HepG2 (cell line): ENCODE results near the gene SULT6B1. TPM values are rescaled to one million over a fixed set of nuclear protein-coding genes. Genes with fewer than 3 reads are reported as not detected.
A peak's percentile ranks its signal among the peaks of the same experiment; 100 is the strongest.

Source experiments
- ARNTL ChIP-seq: sonication (generic); formaldehyde crosslinking; IDR thresholded peaks from 2 replicates; pipeline ENCODE4 v1.4.0; 2020; ENCODE audit warnings: mild to moderate bottlenecking, missing genetic modification reagents
- CBX1 ChIP-seq: IDR thresholded peaks from one replicate; pipeline ENCODE4 v1.6.1; 2016; ENCODE audit warnings: antibody characterized with exemption, low read depth
- FOXP1 ChIP-seq, 2 experiments: fragments of 450-650 bp in 1 of 2; IDR thresholded peaks; 2 replicates each; pipeline ENCODE4 v1.6.1; 2017 to 2018; ENCODE audit warnings: antibody characterized with exemption in 1 of 2
- GLI4 ChIP-seq: sonication (generic); formaldehyde crosslinking; IDR thresholded peaks from 2 replicates; pipeline ENCODE4 v1.5.1; 2020; ENCODE audit warnings: missing genetic modification reagents, mild to moderate bottlenecking, moderate library complexity, borderline replicate concordance
- KAT8 ChIP-seq: IDR thresholded peaks from 2 replicates; pipeline ENCODE4 v1.6.1; 2016; ENCODE audit warnings: missing genetic modification reagents, missing compliant biosample characterization
- NR2F6 ChIP-seq, 2 experiments: IDR thresholded peaks; 2 replicates each; pipeline ENCODE4 v1.6.1; 2016; ENCODE audit warnings: antibody characterized with exemption in 1 of 2, mild to moderate bottlenecking in 1 of 2
- SRSF1 ChIP-seq: fragments of 200-400 bp; formaldehyde crosslinking; optimal IDR thresholded peaks from 2 replicates; pipeline ENCODE3; 2017; ENCODE audit warnings: mild to moderate bottlenecking, low read depth, low read length, moderate library complexity
- XRCC5 ChIP-seq: fragments of 200-400 bp; formaldehyde crosslinking; optimal IDR thresholded peaks from 2 replicates; pipeline ENCODE3; 2017; ENCODE audit warnings: mild to moderate bottlenecking, low read length
- ZKSCAN8 ChIP-seq: IDR thresholded peaks from 2 replicates; pipeline ENCODE4 v1.6.1; 2016; ENCODE audit warnings: borderline replicate concordance, missing genetic modification reagents, missing compliant biosample characterization
- ZNF264 ChIP-seq: sonication (generic); formaldehyde crosslinking; IDR thresholded peaks from 2 replicates; pipeline ENCODE4 v1.4.0; 2020; ENCODE audit warnings: missing genetic modification reagents
- ZNF274 ChIP-seq: sonication (generic); formaldehyde crosslinking; IDR thresholded peaks from 2 replicates; pipeline ENCODE4 v1.5.1; 2020; ENCODE audit warnings: mild to moderate bottlenecking, missing genetic modification reagents
- ZNF607 ChIP-seq: sonication (generic); formaldehyde crosslinking; IDR thresholded peaks from 2 replicates; pipeline ENCODE4 v1.5.1; 2020; ENCODE audit warnings: missing genetic modification reagents, mild to moderate bottlenecking, borderline replicate concordance
- polyA plus RNA-seq, 8 experiments: library from polyadenylated mRNA; depleted of rRNA in 3 of 8; stranded (reverse) in 7 of 8; unstranded in 1 of 8; fragments of >200 nt; fragmentation: Illumina TruSeq in 4 of 8; extraction: Trizol in 4 of 8; gene quantifications; 2 replicates each; pipeline versions ENCODE4 v1.2.1 to v1.2.3, GENCODE V29; 2011 to 2016; ENCODE audit warnings: low read depth in 4 of 8, missing spikeins in 1 of 8, mixed read lengths in 1 of 8; ENCODE audit not compliant: insufficient read depth in 1 of 8
- total RNA-seq, 5 experiments: library from RNA; depleted of rRNA; stranded (reverse); fragments of >200 nt; fragmentation: Illumina TruSeq; extraction: Trizol; gene quantifications; 2 replicates each; pipeline ENCODE4 v1.2.3, GENCODE V29; 2016; ENCODE audit warnings: low read depth in 1 of 5
- TF ChIP-seq, protein P1 (sequence below): sonication (generic); formaldehyde crosslinking; IDR thresholded peaks from 2 replicates; pipeline ENCODE4 v1.4.0; 2020; ENCODE audit warnings: missing genetic modification reagents
- TF ChIP-seq, protein P2 (sequence below): IDR thresholded peaks from 2 replicates; pipeline ENCODE4 v1.6.1; 2018; ENCODE audit warnings: missing genetic modification reagents
- TF ChIP-seq, protein P3 (sequence below): sonication (generic); formaldehyde crosslinking; IDR thresholded peaks from 2 replicates; pipeline ENCODE4 v1.8.1; 2023; ENCODE audit warnings: mild to moderate bottlenecking, missing genetic modification reagents, borderline replicate concordance
- TF ChIP-seq, protein P4 (sequence below): sonication (generic); formaldehyde crosslinking; IDR thresholded peaks from 2 replicates; pipeline ENCODE4 v1.5.1; 2020; ENCODE audit warnings: mild to moderate bottlenecking, missing genetic modification reagents, moderate library complexity

The SULT6B1 gene
- total and polyA plus RNA-seq, 2 of the 13 experiments (the other 11 are each of a cell fraction or from before 2014, with no cell fraction given): not detected

DNA sequence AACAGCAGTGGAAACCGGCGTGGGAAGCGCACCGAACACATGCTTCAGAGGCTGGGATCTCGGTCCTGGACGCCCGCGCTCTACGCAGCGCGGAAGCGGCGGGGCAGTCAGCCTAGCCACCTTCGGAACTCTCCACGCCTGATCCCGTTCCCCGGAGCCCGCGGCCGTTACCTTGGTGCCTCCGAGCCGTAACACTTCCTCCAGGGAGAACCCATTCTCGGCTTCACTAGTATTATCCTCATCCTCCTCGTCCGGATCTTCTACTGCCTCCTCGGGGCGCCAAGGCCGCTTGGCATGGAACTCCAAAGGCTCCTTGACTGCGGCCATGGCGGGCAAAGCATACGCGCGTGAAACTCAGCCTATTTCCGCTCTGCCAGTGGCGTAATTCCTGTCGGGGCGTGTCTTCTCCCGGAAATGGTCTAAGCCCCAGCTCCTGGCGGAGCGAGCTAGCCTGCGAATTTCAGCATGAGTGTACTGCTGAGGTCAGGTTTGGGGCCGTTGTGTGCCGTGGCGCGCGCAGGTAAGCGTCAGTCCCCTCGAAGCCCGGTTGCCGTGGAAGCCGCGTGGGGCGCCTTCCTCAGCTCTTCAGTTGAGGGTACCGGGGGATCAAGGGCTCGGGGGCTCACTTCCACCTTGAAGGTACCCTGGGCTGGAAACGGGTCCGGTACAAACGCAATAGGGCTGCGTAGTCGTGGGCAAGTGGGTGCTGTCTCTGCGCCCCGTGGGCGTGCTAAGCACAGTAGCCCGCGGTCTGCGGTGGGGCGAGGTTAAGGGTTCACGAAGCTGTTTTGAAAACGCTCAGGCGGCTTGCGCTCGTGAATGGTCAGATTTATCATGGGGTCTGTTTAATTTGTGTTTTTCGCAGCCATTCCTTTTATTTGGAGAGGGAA is 43.0 kb upstream of the SULT6B1 start, which contains the start of the genes CEBPZ and NDUFAF7 (continued):
- TF ChIP-seq, protein P1, sequence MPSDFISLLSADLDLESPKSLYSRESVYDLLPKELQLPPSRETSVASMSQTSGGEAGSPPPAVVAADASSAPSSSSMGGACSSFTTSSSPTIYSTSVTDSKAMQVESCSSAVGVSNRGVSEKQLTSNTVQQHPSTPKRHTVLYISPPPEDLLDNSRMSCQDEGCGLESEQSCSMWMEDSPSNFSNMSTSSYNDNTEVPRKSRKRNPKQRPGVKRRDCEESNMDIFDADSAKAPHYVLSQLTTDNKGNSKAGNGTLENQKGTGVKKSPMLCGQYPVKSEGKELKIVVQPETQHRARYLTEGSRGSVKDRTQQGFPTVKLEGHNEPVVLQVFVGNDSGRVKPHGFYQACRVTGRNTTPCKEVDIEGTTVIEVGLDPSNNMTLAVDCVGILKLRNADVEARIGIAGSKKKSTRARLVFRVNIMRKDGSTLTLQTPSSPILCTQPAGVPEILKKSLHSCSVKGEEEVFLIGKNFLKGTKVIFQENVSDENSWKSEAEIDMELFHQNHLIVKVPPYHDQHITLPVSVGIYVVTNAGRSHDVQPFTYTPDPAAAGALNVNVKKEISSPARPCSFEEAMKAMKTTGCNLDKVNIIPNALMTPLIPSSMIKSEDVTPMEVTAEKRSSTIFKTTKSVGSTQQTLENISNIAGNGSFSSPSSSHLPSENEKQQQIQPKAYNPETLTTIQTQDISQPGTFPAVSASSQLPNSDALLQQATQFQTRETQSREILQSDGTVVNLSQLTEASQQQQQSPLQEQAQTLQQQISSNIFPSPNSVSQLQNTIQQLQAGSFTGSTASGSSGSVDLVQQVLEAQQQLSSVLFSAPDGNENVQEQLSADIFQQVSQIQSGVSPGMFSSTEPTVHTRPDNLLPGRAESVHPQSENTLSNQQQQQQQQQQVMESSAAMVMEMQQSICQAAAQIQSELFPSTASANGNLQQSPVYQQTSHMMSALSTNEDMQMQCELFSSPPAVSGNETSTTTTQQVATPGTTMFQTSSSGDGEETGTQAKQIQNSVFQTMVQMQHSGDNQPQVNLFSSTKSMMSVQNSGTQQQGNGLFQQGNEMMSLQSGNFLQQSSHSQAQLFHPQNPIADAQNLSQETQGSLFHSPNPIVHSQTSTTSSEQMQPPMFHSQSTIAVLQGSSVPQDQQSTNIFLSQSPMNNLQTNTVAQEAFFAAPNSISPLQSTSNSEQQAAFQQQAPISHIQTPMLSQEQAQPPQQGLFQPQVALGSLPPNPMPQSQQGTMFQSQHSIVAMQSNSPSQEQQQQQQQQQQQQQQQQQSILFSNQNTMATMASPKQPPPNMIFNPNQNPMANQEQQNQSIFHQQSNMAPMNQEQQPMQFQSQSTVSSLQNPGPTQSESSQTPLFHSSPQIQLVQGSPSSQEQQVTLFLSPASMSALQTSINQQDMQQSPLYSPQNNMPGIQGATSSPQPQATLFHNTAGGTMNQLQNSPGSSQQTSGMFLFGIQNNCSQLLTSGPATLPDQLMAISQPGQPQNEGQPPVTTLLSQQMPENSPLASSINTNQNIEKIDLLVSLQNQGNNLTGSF (CRISPR knock-in tag): peak; percentile 26; the same call in 1 of the 2 replicates
- TF ChIP-seq GLI4 (CRISPR knock-in tag) (no peak; the same call in 1 of the 2 replicates), SRSF1 (peak; percentile 80), KAT8 (CRISPR knock-in tag) (peak; percentile 97), NR2F6 (IDR thresholded peaks at IDR 0.05) (no peak; the same call in 1 of the 2 replicates), NR2F6 (CRISPR knock-in tag; IDR thresholded peaks at IDR 0.05) (peak; percentile 66; the same call in 1 of the 2 replicates), XRCC5 (peak; percentile 87), ZKSCAN8 (CRISPR knock-in tag) (peak; percentile 88; the same call in 1 of the 2 replicates), ZNF264 (CRISPR knock-in tag) (peak; percentile 89), ZNF274 (CRISPR knock-in tag) (peak; percentile 92), FOXP1 (IDR thresholded peaks at IDR 0.05) (no peak), FOXP1 (CRISPR knock-in tag; IDR thresholded peaks at IDR 0.05) (peak; percentile 23; the same call in 1 of the 2 replicates), CBX1 (peak; percentile 84), ZNF607 (CRISPR knock-in tag) (peak; percentile 96), ARNTL (no peak)
- TF ChIP-seq, protein P2, sequence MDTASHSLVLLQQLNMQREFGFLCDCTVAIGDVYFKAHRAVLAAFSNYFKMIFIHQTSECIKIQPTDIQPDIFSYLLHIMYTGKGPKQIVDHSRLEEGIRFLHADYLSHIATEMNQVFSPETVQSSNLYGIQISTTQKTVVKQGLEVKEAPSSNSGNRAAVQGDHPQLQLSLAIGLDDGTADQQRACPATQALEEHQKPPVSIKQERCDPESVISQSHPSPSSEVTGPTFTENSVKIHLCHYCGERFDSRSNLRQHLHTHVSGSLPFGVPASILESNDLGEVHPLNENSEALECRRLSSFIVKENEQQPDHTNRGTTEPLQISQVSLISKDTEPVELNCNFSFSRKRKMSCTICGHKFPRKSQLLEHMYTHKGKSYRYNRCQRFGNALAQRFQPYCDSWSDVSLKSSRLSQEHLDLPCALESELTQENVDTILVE (CRISPR knock-in tag): peak; percentile 66
- TF ChIP-seq, protein P3, sequence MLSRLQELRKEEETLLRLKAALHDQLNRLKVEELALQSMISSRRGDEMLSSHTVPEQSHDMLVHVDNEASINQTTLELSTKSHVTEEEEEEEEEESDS (CRISPR knock-in tag): 0 out of 2 replicates have a peak, but pooled peaks have one; percentile 79
- TF ChIP-seq, protein P4, sequence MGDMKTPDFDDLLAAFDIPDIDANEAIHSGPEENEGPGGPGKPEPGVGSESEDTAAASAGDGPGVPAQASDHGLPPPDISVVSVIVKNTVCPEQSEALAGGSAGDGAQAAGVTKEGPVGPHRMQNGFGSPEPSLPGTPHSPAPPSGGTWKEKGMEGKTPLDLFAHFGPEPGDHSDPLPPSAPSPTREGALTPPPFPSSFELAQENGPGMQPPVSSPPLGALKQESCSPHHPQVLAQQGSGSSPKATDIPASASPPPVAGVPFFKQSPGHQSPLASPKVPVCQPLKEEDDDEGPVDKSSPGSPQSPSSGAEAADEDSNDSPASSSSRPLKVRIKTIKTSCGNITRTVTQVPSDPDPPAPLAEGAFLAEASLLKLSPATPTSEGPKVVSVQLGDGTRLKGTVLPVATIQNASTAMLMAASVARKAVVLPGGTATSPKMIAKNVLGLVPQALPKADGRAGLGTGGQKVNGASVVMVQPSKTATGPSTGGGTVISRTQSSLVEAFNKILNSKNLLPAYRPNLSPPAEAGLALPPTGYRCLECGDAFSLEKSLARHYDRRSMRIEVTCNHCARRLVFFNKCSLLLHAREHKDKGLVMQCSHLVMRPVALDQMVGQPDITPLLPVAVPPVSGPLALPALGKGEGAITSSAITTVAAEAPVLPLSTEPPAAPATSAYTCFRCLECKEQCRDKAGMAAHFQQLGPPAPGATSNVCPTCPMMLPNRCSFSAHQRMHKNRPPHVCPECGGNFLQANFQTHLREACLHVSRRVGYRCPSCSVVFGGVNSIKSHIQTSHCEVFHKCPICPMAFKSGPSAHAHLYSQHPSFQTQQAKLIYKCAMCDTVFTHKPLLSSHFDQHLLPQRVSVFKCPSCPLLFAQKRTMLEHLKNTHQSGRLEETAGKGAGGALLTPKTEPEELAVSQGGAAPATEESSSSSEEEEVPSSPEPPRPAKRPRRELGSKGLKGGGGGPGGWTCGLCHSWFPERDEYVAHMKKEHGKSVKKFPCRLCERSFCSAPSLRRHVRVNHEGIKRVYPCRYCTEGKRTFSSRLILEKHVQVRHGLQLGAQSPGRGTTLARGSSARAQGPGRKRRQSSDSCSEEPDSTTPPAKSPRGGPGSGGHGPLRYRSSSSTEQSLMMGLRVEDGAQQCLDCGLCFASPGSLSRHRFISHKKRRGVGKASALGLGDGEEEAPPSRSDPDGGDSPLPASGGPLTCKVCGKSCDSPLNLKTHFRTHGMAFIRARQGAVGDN: peak; percentile 97
